Frontal cortex (tissue), 4 donors: Measurements from ENCODE around the gene PDIA6. TPM values are rescaled to one million over a fixed set of nuclear protein-coding genes. Genes with fewer than 3 reads are reported as not detected.
"Not testable (repeated sequence)": the region's sequence is repeated elsewhere in the genome, so short reads cannot be mapped to it uniquely, and the experiment has no call there.

Experiments used
- DNase-seq, 2 donors: peaks; one replicate each; pipeline ENCODE4 v3.0.0; 2012; ENCODE audit warnings: low spot score in 2 of 2
- FAIRE-seq: peaks from 2 replicates; lab custom pipeline; 2012; peaks lifted over from hg19 to GRCh38; lab: Jason Lieb, UNC
- total RNA-seq: library from RNA; depleted of rRNA; stranded (reverse); fragments of >200 nt; gene quantifications from one replicate; pipeline ENCODE4 v1.2.3, GENCODE V29; 2014
- donor health status: control.
- donor health status: control.
- donor health status: control.

PDIA6 gene
- total RNA-seq, 1 donor from 2014 or later, result 124 TPM

- DNase-seq (no peak), FAIRE-seq (no peak)
These were observed 26.2 kb downstream of the PDIA6 start for GRCh38 chr2:10786240-10786982.

- DNase-seq, result no peak
- no peak for FAIRE-seq
These were observed 27.3 kb downstream of the PDIA6 start for GRCh38 chr2:10785260-10785659.

GRCh38 chr2:10784719-10785118 is 27.9 kb downstream of the PDIA6 start:
- no peak for FAIRE-seq

GRCh38 chr2:10783421-10783820 is 29.2 kb downstream of the PDIA6 start:
- FAIRE-seq (no peak), DNase-seq (no peak)

More at GRCh38 chr2:10784719-10785118, 27.9 kb downstream of the PDIA6 start:
- no peak for DNase-seq

- FAIRE-seq (no peak), DNase-seq (no peak)
These were observed 30.8 kb downstream of the PDIA6 start for GRCh38 chr2:10781746-10782145.

GRCh38 chr2:10780821-10781220 is 31.8 kb downstream of the PDIA6 start:
- not testable (repeated sequence) for DNase-seq, FAIRE-seq

GRCh38 chr2:10780491-10780820 is 32.1 kb downstream of the PDIA6 start:
- DNase-seq (no peak), FAIRE-seq (no peak)

GRCh38 chr2:10779776-10780490 is 32.7 kb downstream of the PDIA6 start:
- no peak for DNase-seq
- no peak for FAIRE-seq

GRCh38 chr2:10778724-10779115 is 33.9 kb downstream of the PDIA6 start:
- FAIRE-seq, result no peak
- DNase-seq, result no peak

GRCh38 chr2:10777842-10778723 is 34.5 kb downstream of the PDIA6 start:
- DNase-seq (no peak), FAIRE-seq (no peak)

- no peak for FAIRE-seq
These were observed 35.3 kb downstream of the PDIA6 start for GRCh38 chr2:10777111-10777841.

GRCh38 chr2:10776231-10776977 is 36.2 kb downstream of the PDIA6 start:
- FAIRE-seq, result no peak
- DNase-seq, result no peak

More at GRCh38 chr2:10777111-10777841, 35.3 kb downstream of the PDIA6 start:
- DNase-seq, result no peak

- DNase-seq (no peak), FAIRE-seq (no peak)
These were observed 36.8 kb downstream of the PDIA6 start for GRCh38 chr2:10775831-10776230.

- DNase-seq (no peak), FAIRE-seq (no peak)
These were observed 37.4 kb downstream of the PDIA6 start for GRCh38 chr2:10775021-10775780.

GRCh38 chr2:10774394-10774793 is 38.2 kb downstream of the PDIA6 start:
- DNase-seq (no peak), FAIRE-seq (no peak)

GRCh38 chr2:10773821-10774341 is 38.7 kb downstream of the PDIA6 start:
- no peak for DNase-seq
- FAIRE-seq, result no peak

GRCh38 chr2:10772868-10773215 is 39.7 kb downstream of the PDIA6 start:
- DNase-seq (no peak), FAIRE-seq (no peak)

- FAIRE-seq (no peak), DNase-seq (no peak)
These were observed 40.3 kb downstream of the PDIA6 start for GRCh38 chr2:10772201-10772867.
